ENCODE data around the gene ZSCAN2. TPM values are rescaled to one million over a fixed set of nuclear protein-coding genes. Genes with fewer than 3 reads are reported as not detected.
A peak's percentile ranks its signal among the peaks of the same experiment; 100 is the strongest.
"Not testable (repeated sequence)": the region's sequence is repeated elsewhere in the genome, so short reads cannot be mapped to it uniquely, and the experiment has no call there.

ZSCAN2 gene
- total RNA-seq, 1 donor from 2014 or later = 13.6 TPM

DNA sequence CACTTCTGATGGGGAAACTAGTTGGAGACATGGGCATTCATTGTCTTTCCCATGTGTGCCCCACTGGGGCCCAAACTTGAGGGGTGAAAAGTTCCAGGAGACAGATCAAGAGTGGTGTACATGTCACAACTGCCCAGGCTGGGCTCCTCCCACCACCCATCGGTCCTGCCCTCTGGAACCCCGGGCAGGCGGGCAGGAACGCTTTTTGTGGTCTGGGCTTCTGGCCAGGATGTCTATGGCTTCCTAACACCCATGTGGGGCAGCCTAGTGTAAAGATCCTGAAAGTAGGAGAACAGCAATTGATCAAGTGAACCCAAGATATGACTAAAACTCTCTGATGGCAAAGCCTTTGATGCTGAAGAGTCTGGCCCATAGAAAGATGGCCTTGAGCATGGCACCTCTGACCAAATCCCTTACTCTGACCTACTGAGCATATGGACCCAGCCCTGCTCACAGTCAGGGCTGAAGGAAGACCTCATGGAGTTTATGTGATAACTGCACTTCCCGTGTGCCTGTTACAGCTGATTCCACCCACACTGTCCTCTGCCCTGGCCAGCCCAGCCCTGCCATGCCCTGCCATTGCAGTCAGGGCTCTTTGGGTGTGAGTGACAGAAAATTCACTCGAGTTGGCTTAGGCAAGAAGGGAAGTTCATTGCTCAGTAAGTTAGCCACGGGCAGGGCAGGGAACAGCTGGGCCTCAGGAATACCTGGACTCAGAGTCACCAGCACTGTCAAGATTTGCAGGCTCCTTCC, 19.0 kb upstream of the ZSCAN2 start:
- not testable (repeated sequence) for H3K4me3 ChIP-seq (ENCODE audit: low read length in 3 of 3); H3K27ac ChIP-seq (ENCODE audit: low read depth, low read length); H3K4me1 ChIP-seq (ENCODE audit: control insufficient read depth in 3 of 3, insufficient read depth in 3 of 3, low read length in 3 of 3); H3K9ac ChIP-seq (ENCODE audit: low read depth in 1 of 3, low read length in 3 of 3); H3K27me3 ChIP-seq (ENCODE audit: control insufficient read depth in 3 of 3, insufficient read depth in 3 of 3, low read length in 3 of 3); H3K9me3 ChIP-seq (ENCODE audit: control insufficient read depth in 3 of 3, low read length in 3 of 3); H3K36me3 ChIP-seq (ENCODE audit: control insufficient read depth in 3 of 3, insufficient read depth in 3 of 3, low read length in 3 of 3)

DNA sequence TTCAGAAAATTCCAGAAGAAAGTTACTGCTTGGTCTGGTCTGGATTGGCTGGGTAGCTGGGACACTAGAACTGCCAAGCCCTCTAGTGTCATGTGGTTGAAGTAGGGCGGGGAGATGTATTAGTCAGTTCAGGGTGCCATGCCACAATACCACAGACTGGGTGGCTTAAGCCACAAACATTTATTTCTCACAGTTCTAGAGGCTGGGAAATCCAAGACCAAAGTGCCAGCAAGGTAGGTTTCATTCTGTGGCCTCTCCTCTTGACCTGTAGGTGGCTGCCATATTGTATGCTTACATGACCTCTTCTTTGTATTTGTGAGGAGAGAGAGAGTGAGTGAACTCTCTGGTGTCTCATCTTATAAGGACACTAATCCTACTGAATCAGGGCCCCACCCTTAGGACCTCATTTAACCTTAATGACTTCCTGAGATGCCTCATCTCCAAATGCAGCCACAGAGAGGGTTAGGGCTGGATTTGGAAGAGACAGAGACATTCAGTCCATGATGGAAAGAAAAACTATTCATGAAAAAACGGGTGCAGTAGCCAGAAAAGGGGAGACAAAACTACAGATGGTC, 18.1 kb upstream of the ZSCAN2 start:
- no peak overlapping the region for H3K4me3 ChIP-seq (ENCODE audit: low read length in 3 of 3)
- no peak overlapping the region for H3K27ac ChIP-seq (ENCODE audit: low read depth, low read length)
- peaks cover 0 to 8% (median 6%) of the 10 kb centered on the region in 3 donors for H3K4me1 ChIP-seq (ENCODE audit: control insufficient read depth in 3 of 3, insufficient read depth in 3 of 3, low read length in 3 of 3)
- no peaks in the 10 kb centered on the region for H3K9me3 ChIP-seq (ENCODE audit: control insufficient read depth in 3 of 3, low read length in 3 of 3)
- no peak overlapping the region for H3K9ac ChIP-seq (ENCODE audit: low read depth in 1 of 3, low read length in 3 of 3)
- no peaks in the 10 kb centered on the region for H3K36me3 ChIP-seq (ENCODE audit: control insufficient read depth in 3 of 3, insufficient read depth in 3 of 3, low read length in 3 of 3)
- no peaks in the 10 kb centered on the region for H3K27me3 ChIP-seq (ENCODE audit: control insufficient read depth in 3 of 3, insufficient read depth in 3 of 3, low read length in 3 of 3)

DNA sequence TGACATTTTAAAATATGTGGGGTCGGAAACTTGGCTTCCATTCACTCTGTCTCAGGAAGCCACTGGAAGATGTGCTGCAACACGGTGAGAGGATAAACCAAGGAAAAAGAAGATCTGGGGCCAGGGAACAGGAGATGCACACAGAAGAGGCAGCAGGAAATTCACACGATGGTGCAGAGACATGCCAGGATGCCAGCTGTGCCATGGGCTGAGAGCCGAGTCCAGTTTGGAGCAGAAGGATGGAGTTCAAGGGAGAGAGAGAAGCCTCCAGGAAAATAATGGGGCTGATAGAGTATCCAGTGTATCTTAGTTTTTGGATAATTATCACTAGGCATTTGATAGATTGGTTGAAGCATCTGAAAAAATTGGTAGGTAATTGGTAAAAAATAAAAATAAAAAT, 16.9 kb upstream of the ZSCAN2 start:
- H3K9ac ChIP-seq (ENCODE audit: low read depth in 1 of 3, low read length in 3 of 3); H3K27me3 ChIP-seq (ENCODE audit: control insufficient read depth in 3 of 3, insufficient read depth in 3 of 3, low read length in 3 of 3); H3K9me3 ChIP-seq (ENCODE audit: control insufficient read depth in 3 of 3, low read length in 3 of 3): not testable (repeated sequence)

DNA sequence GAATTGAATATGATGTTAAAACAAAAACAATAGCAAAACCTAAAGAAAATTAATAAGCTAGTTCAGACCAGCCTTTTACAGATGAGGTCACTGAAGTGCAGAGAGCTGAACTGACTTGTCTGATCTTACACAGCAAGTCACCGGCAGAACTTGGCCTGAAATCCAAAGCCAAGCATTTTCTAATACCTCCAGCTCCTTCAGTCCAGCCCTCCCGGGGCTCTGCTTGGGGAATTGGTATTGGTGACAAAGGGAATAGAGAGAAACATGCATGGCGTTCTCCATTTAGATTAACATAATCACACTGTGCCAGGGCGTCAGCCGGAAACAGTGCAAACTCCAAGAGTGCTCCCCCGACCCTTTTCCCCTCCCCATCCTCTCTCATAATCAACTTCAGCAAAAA, 14.1 kb upstream of the ZSCAN2 start:
- H3K4me3 ChIP-seq (ENCODE audit: low read length in 3 of 3) = no peak overlapping the region
- H3K27ac ChIP-seq (ENCODE audit: low read depth, low read length) = no peak overlapping the region
- no peaks in the 10 kb centered on the region for H3K36me3 ChIP-seq (ENCODE audit: control insufficient read depth in 3 of 3, insufficient read depth in 3 of 3, low read length in 3 of 3)

More for the DNA sequence above, 16.9 kb upstream of the ZSCAN2 start:
- not testable (repeated sequence) for H3K4me3 ChIP-seq (ENCODE audit: low read length in 3 of 3); H3K27ac ChIP-seq (ENCODE audit: low read depth, low read length); H3K36me3 ChIP-seq (ENCODE audit: control insufficient read depth in 3 of 3, insufficient read depth in 3 of 3, low read length in 3 of 3)
- peaks cover 3 to 13% (median 9%) of the 10 kb centered on the region in 3 donors for H3K4me1 ChIP-seq (ENCODE audit: control insufficient read depth in 3 of 3, insufficient read depth in 3 of 3, low read length in 3 of 3)

DNA sequence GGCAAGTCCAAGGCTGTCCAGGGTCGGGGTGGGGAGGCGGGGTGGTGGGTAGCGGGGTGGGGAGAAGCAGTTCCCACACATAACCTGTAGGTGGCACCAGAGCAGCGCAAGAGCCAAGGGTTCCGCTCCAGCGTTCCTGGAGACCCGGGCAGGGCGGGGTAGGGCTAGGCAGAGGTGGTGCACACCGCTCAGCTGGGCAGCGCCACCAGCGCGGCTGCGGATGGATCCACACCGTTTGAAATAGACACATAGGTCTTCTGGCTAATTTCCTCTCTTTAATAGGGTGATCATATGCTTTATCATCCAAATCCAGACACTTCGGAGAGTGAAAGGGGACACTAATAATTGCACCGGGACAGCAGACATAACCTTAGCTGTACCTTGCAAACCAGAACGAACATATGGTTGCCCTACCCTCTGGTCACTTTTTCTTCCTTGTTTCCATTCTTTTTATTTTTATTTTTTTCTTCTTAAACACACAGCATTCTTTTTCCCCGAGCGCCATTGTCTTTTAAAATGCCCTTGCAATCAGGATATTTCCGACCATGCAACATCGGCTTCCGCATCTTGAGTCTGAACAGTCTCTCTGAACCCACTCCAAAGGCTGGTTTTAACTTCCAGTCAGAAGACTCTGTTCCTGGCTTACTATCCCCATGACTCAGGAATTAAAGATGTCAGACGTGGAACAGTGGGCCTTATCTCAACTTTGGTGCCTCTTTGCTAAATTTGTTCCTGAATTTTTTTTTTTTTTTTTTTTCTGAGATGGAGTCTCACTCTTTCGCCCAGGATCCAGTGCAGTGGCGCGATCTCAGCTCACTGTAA, 12.5 kb upstream of the ZSCAN2 start:
- Histone ChIP-seq H3K4me3 (ENCODE audit: low read length in 3 of 3) (peak overlapping the region; percentile 55 to 70 (median 69)), H3K27ac (ENCODE audit: low read depth, low read length) (no peak overlapping the region), H3K36me3 (ENCODE audit: control insufficient read depth in 3 of 3, insufficient read depth in 3 of 3, low read length in 3 of 3) (no peaks in the 10 kb centered on the region), H3K27me3 (ENCODE audit: control insufficient read depth in 3 of 3, insufficient read depth in 3 of 3, low read length in 3 of 3) (no peaks in the 10 kb centered on the region), H3K9me3 (ENCODE audit: control insufficient read depth in 3 of 3, low read length in 3 of 3) (no peaks in the 10 kb centered on the region), H3K4me1 (ENCODE audit: control insufficient read depth in 3 of 3, insufficient read depth in 3 of 3, low read length in 3 of 3) (peaks cover 2 to 8% (median 3%) of the 10 kb centered on the region in 3 donors), H3K9ac (ENCODE audit: low read depth in 1 of 3, low read length in 3 of 3) (peak overlapping the region in 1 of 3 donors; percentile 51)

More for the DNA sequence above, 14.1 kb upstream of the ZSCAN2 start:
- Histone ChIP-seq H3K27me3 (ENCODE audit: control insufficient read depth in 3 of 3, insufficient read depth in 3 of 3, low read length in 3 of 3) (no peaks in the 10 kb centered on the region), H3K9ac (ENCODE audit: low read depth in 1 of 3, low read length in 3 of 3) (no peak overlapping the region), H3K9me3 (ENCODE audit: control insufficient read depth in 3 of 3, low read length in 3 of 3) (no peaks in the 10 kb centered on the region), H3K4me1 (ENCODE audit: control insufficient read depth in 3 of 3, insufficient read depth in 3 of 3, low read length in 3 of 3) (peaks cover 2 to 8% (median 3%) of the 10 kb centered on the region in 3 donors)

DNA sequence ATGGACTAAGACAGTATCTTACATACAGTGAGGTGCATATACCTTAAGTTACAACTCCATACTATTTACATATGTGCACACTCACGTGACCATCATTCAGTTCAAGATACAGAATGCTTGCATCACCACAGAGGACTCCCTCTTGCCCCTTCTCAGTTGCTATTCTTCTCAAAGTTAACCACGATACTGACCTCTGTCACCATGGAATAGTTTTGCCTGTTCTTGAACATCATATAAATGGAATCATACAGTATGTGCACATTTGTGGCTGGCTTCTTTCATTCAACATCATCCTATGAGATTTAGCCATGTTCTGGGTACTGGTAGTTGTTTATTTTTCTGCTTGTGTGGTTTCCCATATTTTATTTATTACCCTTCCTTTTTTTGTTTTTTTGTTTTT, 10.4 kb upstream of the ZSCAN2 start:
- no peaks in the 10 kb centered on the region for H3K36me3 ChIP-seq (ENCODE audit: control insufficient read depth in 3 of 3, insufficient read depth in 3 of 3, low read length in 3 of 3)
- H3K27ac ChIP-seq (ENCODE audit: low read depth, low read length) = no peak overlapping the region
- no peaks in the 10 kb centered on the region for H3K9me3 ChIP-seq (ENCODE audit: control insufficient read depth in 3 of 3, low read length in 3 of 3)
- no peak overlapping the region for H3K9ac ChIP-seq (ENCODE audit: low read depth in 1 of 3, low read length in 3 of 3)
- peaks cover 2 to 8% (median 3%) of the 10 kb centered on the region in 3 donors for H3K4me1 ChIP-seq (ENCODE audit: control insufficient read depth in 3 of 3, insufficient read depth in 3 of 3, low read length in 3 of 3)
- no peaks in the 10 kb centered on the region for H3K27me3 ChIP-seq (ENCODE audit: control insufficient read depth in 3 of 3, insufficient read depth in 3 of 3, low read length in 3 of 3)
- H3K4me3 ChIP-seq (ENCODE audit: low read length in 3 of 3) = no peak overlapping the region

DNA sequence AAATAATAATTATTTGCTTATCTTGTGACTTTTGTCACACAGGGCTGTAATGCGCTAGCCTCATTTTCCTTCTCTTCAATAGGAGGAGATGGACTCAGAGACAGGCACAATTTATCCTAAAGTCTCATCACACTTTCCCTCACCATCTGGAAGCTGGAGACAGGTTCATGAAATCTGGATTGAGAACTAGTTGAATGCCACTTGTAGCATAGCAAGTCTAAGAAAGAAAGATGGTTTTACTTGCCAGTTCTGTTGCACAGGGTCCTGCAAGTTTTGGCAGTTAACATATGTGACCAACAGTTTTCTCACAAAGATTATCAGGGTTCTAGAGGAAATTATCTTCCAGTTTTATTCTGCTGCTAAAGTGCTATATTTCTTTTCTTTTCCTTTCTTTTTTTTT, 9.0 kb upstream of the ZSCAN2 start:
- no peaks in the 10 kb centered on the region for H3K9me3 ChIP-seq (ENCODE audit: control insufficient read depth in 3 of 3, low read length in 3 of 3)
- H3K27me3 ChIP-seq (ENCODE audit: control insufficient read depth in 3 of 3, insufficient read depth in 3 of 3, low read length in 3 of 3) = no peaks in the 10 kb centered on the region
- H3K4me3 ChIP-seq (ENCODE audit: low read length in 3 of 3) = no peak overlapping the region
- H3K27ac ChIP-seq (ENCODE audit: low read depth, low read length) = no peak overlapping the region
- H3K9ac ChIP-seq (ENCODE audit: low read depth in 1 of 3, low read length in 3 of 3) = no peak overlapping the region
- peaks cover 2 to 8% (median 3%) of the 10 kb centered on the region in 3 donors for H3K4me1 ChIP-seq (ENCODE audit: control insufficient read depth in 3 of 3, insufficient read depth in 3 of 3, low read length in 3 of 3)
- H3K36me3 ChIP-seq (ENCODE audit: control insufficient read depth in 3 of 3, insufficient read depth in 3 of 3, low read length in 3 of 3) = no peaks in the 10 kb centered on the region

DNA sequence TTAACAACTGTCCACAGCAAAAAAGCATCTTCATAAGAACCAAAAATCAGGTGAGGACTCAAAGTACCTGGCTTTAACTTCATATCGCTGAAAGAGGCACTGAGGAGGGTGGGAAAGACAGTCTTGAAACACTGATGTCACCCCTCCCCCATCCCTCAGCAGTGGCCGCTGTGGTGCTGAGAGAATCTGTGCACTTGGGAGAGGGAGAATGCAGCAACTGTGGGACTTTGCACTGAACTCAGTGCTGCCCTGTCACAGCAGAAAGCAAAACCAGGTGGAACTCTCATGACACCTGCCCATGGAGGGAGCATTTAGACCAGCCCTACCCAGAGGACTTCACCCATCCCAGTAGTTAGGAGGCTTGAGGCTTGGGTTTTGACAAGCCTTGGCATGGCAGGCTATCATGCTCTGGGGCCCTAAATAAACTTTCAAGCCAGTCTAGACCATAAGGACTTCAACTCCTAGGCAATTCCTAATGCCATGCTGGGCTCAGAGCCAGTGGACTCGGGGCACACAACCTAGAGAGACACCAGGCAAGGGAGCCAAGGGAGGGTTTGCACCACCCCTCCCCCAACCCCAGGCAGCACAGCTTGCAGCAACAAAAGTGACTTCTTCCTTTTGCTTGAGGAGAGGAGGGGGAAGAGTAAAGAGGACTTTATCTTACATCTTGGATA, 6.1 kb upstream of the ZSCAN2 start:
- Histone ChIP-seq H3K4me3 (ENCODE audit: low read length in 3 of 3) (no peak overlapping the region), H3K9ac (ENCODE audit: low read depth in 1 of 3, low read length in 3 of 3) (no peak overlapping the region), H3K4me1 (ENCODE audit: control insufficient read depth in 3 of 3, insufficient read depth in 3 of 3, low read length in 3 of 3) (peaks cover 1 to 2% (median 1%) of the 10 kb centered on the region in 3 donors), H3K27ac (ENCODE audit: low read depth, low read length) (no peak overlapping the region), H3K27me3 (ENCODE audit: control insufficient read depth in 3 of 3, insufficient read depth in 3 of 3, low read length in 3 of 3) (no peaks in the 10 kb centered on the region), H3K36me3 (ENCODE audit: control insufficient read depth in 3 of 3, insufficient read depth in 3 of 3, low read length in 3 of 3) (no peaks in the 10 kb centered on the region), H3K9me3 (ENCODE audit: control insufficient read depth in 3 of 3, low read length in 3 of 3) (no peaks in the 10 kb centered on the region)

DNA sequence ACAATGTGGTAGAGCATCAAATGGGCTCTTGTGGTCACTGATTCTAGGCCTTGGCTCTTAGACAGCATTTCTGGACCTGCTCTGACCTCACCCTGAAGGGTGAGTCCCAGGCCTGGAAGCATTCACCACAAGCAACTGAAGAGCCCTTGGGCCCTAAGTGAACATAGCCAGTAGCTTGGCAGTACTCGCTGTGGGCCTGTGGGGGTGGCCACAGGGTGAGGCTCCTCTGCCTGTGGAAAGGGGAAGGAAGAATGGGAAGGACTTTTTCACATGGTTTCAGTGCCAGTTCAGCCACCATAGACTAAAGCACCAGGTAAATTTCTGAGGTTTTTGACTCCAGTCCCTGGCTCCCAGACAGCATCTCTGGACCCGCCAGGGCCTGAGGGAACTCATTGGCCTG, 5.1 kb upstream of the ZSCAN2 start:
- Histone ChIP-seq H3K9ac (ENCODE audit: low read depth in 1 of 3, low read length in 3 of 3) (no peak overlapping the region), H3K27me3 (ENCODE audit: control insufficient read depth in 3 of 3, insufficient read depth in 3 of 3, low read length in 3 of 3) (no peaks in the 10 kb centered on the region), H3K27ac (ENCODE audit: low read depth, low read length) (no peak overlapping the region), H3K4me1 (ENCODE audit: control insufficient read depth in 3 of 3, insufficient read depth in 3 of 3, low read length in 3 of 3) (peaks cover 4 to 8% (median 4%) of the 10 kb centered on the region in 3 donors), H3K9me3 (ENCODE audit: control insufficient read depth in 3 of 3, low read length in 3 of 3) (no peaks in the 10 kb centered on the region), H3K4me3 (ENCODE audit: low read length in 3 of 3) (no peak overlapping the region), H3K36me3 (ENCODE audit: control insufficient read depth in 3 of 3, insufficient read depth in 3 of 3, low read length in 3 of 3) (no peaks in the 10 kb centered on the region)

Measured in skeletal muscle tissue (tissue), 4 donors.